NCI-H2227 treated with DMSO at 0.1 percent for 48 hours (cell line): ENCODE results near the gene LAMA3.
A peak's percentile ranks its signal among the peaks of the same experiment; 100 is the strongest.
"Not testable (repeated sequence)": the region's sequence is repeated elsewhere in the genome, so short reads cannot be mapped to it uniquely, and the experiment has no call there.

Experiments
- DNase-seq: peaks from one replicate; lab custom pipeline; 2025; lab: John Stamatoyannopoulos, UW

LAMA3 gene

DNA sequence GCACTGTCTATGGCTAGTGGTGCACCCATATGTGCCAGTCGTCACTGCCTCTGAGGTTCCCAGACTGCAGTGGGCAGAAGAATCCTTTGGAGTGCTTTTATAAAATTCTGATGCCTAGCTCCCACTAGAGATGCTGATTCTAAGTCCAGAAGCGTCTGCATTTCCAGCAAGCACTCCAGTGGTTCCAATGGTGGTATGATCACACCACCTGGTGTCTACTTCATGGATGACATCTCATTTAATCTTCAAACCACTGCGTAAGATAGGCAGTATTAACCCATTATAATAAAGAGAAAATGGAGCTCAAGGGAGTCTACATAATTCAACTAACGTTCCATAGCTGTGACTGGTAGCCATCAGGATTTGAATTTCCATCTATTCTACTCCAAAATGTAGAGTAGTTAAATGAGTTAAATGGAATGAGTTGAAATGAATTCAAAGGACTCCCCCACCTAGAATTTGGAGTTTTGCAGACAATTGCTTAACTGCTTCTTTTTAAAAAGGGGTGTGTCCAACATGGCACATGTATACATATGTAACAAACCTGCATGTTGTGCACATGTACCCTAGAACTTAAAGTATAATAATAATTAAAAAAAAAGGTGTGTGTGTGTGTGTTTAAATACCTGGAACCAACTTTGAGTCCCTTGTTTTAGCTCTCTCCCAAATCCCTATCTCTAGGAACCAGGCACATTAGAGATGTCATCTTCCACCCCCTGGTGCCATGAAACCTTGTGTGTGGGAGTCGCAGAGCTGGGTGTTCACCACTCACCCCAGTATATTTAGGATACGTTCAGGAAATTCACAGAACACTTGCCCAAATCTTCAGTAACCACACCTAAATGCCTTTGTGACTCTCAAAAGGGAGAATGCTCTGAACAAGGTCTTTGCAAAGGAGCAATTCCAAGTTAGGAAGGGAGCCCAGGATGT, 14.1 kb downstream of the LAMA3 start:
- DNase-seq = peak; percentile 49

DNA sequence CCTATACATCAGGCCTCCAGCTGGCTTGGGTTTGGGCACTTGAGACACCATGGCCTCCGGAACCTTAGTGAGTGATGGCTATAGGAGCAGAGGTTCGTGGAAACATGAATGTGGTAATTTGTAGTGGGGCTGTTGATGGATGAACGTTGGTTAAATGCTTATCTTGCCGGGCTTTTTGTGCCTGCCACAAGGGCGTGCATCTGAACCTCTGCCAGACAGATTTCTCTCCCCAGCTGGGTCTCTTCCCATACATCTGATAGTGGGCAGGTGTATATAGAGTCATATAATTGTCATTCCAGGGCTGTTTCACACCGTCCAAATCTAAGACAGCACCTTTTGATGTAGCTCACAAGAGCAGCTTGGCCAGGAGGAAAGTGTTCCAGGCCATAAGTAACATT, 14.7 kb downstream of the LAMA3 start:
- DNase-seq = no peak

DNA sequence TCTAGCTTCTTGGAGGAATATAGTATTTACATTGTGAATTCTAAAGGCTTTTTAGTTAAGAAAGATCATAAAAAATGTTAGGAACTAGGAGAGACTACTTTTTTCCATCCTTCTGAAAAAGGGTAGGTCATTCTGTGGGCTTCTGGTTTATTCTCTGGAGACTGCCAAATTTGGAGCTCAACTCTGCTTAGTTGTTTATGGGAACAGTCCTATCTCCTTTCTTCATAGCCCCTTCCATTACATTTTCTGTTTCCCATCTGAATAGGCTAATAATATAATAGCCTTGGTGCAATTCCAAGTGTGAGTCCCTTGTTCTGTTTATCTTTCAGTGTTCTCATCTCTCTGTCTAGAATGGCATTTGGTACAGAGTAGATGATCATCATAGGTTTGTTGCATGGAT, 15.6 kb downstream of the LAMA3 start:
- DNase-seq = no peak

DNA sequence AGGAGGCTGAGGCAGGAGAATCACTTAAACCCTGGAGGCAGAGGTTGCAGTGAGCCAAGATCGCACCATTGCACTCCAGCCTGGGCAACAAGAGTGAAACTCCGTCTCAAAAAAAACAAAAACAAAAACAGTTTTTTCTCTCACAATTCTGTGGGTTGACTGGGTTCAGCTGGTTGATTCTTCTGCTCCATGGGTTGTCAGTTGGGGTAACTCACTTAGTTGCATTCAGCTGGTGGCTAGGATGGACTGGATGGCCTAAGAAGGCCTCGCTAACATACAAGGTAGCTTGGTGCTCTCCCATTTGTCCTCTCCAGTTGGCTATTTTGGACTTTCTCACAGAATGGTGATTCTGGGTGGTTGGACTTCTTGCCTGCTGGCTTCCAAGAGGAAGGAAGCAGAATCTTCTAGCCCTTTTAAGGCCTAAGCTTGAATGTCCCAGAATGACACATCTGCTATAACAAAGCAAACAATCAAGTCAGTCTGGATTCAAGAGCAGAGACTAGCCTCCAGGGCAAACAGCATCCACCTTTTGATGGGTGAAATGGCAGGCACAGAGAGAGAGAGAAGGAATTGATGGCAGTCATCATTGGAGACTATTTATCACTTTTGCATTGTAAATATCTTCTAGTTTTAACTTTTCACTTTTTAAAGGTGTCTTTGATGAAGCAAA, 17.9 kb downstream of the LAMA3 start:
- no peak for DNase-seq

DNA sequence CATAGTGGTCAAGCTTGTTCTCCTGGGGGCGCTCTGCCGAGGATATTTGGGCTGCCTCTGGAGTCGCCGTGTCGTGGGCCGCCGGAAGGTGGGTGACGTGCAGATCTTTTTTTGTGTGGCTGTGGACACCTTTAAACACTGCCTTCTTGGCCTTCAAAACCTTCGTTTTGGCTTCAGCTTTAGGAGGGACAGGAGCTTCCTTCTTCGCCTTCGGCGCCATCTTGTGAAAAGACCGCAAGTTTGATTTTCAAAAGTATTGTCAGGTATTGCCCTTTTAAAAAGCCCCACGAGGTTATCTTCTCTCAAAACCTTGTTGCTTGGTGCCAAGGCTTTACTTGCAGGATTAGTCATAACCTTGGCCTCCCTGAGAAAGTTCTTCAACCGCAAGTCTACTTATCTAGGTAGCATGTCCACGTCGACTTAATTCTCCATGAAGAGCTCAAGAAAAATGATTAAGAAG, 20.8 kb downstream of the LAMA3 start:
- no peak for DNase-seq

DNA sequence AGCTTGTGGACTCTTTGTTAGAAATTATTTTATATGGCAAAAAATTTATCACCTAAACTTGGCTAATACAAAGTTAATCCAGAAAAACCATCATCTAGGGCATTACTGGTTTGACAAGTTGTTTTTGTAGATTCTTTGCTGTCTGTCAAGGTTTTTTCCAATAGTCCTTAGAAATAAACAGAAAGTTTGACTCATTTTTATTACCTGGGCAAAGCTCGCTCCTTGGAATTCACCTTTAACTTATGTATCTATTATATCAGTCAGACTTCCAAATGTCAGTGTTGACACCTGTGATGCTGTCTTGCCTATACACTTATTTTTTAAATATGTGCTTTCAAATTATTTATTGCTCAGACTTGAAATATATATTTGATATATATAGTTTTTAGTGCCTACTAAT, 21.7 kb downstream of the LAMA3 start:
- DNase-seq = no peak

DNA sequence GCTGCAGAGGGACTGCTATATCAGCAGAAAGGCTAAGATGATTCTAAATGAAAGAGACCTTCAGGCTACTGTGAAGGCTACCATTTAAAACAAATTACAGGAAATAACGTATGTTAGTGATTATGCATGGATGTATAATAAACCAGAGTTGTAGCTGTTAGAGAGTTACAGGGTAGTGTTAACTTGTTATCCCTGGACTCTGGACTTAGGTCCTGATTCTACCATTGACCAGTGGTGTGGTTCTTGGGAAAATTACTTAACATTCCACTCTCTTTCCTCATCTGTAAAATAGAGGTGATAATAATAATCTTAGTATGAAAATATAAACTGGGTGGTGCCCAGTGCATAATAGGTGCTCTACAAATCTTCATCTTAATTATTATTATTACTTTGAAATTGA, 22.2 kb downstream of the LAMA3 start:
- no peak for DNase-seq

DNA sequence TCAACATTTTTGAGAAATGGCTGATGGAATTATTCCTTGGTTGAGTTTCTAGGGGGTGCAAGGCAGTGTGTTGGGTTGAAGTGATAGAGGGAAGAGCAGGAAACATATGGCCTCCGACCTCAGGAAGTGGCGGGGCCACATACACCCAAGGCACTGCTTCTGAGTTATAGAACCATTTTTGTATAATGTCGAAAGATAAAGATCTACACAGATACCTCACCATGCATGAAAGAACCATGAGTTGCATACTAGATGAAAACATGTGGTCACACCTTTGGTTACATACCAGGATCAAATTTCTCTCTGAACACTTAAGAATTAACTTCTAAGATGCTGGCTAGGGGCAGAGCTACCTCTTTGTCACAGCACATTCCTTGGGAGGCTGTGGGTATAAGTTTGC, 23.2 kb downstream of the LAMA3 start:
- no peak for DNase-seq

DNA sequence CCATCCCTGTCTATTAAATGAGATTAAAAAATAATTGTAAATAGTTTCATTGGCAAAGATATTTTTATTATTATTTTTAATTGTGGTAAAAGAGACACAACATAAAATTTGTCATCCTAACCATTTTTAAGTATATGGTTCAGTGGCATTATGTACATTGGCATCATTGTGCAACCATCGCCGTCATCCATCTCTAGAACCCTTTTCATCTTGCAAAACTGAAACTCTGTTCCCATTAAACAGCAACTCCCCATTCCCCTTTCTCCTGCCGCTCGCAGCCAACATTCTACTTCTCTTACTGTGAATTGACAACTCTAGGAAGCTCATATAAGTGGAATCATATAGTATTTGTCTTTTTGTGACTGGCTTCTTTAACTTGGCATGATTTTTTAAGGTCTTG, 25.3 kb downstream of the LAMA3 start:
- no peak for DNase-seq

DNA sequence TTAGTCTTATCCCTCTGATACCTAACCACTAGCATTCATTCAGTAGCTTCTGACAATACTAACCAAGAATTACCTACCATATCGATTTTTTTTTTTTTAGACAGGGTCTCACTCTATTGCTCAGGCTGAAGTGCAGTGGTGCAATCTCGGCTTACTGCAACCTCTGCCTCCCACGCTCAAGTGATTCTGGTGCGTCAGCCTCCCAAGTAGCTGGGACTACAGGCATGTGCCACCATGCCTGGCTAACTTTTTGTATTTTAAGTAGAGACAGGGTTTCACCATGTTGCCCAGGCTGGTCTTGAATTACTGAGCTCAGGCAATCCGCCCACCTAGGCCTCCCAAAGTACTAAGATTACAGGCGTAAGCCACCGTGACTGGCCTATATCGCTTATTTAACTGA, 26.8 kb downstream of the LAMA3 start:
- DNase-seq = not testable (repeated sequence)

DNA sequence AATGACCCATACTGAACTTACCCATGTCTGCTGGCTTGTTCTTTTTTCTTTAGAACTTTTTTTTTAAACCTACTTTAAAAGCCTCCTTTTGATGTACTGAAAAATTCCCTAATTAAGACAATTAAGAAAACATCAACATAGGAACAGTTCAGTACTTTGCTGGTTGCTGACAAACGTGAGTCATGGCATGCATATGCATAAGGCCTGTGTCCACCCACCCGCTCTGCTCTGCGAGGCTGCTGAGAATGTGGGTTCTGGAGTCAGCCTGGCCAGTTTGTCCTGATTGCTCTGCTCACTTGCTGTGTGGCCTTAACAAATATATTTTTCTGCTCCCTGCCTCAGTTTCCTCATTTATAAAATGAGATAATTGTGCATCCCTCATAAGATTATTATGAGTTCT, 27.3 kb downstream of the LAMA3 start:
- no peak for DNase-seq

DNA sequence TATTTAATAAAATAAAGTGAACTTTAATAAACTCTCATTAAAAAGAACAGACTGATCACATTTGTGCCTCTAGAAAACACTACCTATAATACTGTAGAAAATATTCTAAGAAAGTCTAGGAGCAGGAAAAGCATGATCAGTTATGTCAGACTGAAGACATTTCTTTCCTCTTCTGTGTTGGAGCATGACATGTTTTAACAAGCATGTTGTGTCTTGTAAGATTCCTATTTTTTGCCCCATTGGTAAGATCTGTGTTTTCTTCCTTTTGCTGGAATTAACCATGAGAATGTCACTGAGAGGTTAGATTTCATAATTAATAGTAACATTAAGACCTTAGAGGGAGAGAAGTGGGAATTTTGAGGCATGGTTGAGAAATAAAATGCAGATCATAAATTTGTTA, 27.7 kb downstream of the LAMA3 start:
- DNase-seq = no peak

DNA sequence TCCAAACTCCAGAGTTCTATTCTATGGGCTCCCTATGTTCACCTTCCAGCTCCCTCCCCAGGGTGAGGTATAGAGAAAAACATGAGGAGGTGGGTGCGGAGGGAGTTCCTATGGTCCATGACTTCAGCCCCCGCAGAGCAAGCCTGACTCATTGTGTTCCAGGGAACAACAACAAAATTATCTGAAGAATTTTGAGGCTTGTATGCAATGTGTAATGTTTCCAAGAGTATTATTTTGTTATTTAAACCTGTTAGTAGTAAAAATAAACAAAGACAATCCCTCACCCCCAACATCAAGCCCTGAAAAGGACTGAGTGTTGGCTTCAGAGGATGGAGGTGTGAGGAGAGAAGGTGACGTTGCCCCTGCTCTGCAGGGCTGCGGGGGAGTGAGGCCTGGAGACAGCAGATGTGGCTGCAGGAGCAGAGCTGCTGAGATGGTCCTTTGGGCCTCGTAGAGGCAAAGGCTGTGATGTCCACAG, 29.0 kb downstream of the LAMA3 start:
- no peak for DNase-seq

DNA sequence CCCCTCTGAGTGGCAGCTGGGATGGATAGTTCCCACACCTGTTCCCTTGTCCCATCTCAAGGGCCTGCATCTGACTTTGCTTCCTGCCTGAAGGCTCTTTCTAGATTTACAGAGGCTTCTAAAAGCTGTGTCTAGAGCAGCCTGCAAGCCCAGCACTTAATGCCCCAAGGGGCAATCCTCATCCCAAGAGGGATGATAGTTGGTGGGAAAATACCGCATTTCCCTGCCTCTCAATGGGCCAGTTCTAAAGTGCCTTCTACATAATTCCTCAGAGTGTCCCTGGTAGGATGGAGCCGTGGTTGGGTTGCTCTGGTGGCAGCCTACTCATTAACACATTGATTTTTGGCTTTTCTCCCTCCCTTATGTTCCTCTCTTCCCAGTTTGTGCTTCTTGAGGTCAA, 29.5 kb downstream of the LAMA3 start:
- DNase-seq = no peak

DNA sequence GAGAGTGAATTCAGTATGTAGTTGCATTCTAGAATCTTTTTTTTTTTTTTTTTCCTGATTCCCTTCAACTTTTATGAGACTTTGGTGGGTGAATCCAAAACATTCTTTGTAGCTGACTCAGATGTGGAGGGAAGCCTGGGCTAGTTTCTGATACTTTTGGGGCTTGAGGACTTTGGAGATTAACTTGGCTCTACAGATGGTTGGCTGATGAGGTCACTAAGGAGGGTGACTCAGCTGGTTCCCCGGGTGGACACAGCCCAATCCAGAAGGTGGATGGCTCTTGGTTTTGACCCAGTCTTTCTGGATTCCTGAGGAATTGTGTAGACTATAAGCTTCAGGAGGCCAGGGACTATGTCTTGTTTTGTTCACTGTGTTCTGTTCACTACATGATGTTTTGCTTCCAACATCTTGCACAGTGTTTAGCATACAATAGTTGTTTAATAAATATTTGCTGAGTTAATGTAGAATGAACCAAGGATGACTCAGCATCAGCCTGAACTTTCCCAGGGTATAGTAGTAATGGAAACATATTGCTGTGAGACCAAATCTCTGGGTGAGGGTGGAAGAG, 30.5 kb downstream of the LAMA3 start:
- DNase-seq = no peak

DNA sequence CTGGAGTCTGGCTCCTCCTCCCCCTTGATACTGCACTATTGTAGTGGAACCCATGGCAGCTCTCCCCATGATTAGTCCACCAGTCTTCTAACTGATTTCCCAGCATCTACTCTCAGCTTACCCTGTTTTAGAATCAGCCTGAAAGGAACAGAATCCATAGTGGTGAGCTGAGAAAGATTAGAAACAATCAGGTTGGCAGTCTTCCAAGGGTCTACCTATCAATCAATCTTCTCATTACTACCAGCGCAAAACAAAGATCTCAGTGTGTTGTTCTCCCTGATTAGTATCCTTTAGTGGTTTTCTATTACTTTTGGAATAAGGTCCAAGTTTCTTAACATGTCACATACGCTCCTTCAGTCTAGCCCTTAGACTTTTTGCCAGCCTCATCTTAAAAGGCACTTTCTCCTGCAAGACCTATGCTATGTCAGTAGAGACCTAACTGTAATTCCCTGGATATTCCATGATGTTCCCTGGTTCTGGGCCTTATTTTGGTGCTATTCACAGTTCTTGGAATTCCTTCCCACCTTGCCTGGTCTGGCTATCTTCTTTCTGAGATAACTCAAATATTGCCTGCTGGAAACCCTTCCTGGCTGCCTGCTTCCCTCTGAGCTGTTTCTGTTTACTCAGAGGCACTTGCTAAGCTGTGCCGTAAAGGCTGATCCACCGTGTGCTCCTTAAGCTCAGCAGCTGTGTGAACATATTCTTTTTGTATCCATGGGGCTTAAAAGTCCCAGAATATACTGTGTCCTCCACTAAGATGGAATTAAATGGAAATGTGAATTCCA, 32.6 kb downstream of the LAMA3 start:
- DNase-seq = no peak

DNA sequence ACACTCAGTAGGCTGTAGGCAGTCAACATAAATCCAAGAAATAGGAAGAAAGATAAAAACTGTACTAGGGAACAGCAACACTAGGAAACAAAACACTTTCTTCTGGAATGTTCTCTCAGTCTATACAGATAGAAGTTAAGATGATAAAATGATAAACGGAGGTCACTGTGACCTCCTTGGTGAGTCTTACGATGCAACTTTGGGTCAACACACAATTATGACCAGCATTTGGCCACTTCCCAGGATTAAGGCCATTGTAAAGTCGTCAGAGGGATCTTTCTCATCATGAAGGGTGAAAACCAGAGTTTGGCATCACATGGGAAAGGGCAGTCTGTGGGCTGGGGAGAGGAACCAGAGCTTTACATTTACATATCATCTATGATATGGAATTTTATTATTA, 33.4 kb downstream of the LAMA3 start:
- DNase-seq = no peak

DNA sequence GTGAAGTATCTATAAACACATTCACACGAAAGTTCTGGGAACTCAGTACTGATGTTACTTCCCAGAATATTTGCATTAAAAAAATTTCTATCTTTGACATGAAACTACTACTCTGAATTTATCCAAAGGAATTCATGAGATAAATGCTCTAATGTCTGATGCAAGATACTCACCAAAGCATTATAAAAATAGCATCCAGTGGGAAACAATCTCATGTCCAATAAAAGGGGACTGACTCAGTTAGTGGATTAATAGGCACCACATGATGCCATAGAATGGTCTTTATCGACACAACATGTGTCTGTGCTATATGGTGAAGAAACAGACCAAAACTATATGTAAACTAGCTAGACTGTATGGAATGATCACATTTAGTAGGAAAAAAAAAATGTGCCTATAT, 33.9 kb downstream of the LAMA3 start:
- DNase-seq = no peak

DNA sequence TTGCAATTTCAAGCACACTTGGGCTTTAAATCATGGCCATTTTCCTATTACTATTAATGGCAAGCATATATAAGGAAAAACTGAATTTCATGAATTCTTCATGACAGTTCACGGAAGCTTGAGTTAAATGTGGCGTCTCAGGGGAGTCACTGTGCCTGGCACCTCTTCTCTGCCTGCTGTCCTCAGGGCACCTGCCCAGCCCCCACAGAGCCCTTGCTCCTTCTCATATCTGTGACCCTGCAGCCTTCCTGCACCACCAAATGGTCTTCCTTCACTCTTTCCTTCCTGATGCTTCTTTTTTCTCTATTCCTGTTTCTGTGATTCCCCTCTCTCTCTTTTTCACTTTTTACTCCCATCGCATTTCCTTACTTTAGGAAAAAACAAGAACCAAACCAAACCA, 35.4 kb downstream of the LAMA3 start:
- no peak for DNase-seq

DNA sequence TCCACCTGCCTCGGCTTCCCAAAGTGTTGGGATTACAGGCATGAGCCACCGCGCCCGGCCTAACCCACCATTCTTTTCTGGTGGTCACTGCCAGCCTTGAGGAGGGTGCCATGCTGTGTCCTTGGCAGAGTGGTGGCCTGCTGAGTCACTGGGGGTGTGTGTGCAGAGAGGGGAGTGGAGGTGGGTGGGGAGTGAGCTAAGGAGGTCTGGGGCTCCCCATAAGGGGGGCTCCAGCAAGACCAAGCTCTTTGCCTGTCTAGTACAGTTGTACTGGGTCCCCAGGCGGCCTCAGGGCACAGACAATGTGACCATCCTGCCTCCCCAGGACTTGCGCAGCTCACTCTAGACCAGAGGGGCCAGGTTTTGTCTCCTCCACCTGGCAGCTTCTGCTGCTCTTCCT, 36.1 kb downstream of the LAMA3 start:
- no peak for DNase-seq

DNA sequence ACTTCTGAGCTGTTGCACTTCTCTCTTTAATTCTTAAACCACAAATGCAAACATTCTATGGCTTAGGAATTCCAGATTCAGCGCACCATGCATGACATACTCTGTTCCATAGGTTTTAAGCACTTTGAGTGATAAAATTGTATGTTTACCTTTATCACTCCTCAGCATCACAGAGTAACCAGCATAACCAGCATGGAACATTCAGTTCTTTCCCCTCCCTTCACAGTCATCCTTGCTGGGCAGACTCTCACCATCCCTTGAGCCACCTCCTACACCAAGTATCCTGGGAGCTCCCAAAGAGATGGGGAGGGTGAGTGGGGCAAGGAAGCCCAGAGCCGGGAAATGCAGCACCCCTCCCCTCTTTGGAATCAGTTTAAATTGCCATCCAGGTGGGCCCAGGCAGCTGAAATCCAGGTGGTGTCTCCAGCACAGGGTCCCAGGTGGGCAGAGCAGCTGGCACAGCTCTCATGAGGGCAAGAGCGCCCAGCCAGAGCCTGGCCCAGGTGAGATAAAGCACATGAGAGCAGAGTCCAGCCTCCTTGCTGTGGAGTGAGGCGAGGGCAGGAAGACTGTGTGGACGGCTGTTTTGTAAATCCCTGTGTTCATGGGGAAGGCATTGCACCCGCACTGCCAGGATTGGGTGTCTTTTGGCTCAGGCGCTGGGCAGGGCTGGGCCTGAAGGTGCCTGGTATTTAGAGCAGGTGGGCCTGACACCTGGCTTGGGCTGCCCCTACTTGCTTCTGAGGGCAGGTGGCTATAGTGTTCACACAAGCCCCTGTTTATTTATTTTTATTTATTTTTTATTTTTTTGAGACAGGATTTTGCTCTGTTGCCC, 36.8 kb downstream of the LAMA3 start:
- DNase-seq = no peak
